GM23338 (cell line): ENCODE data around the gene UIMC1. TPM values are rescaled to one million over a fixed set of nuclear protein-coding genes. Genes with fewer than 3 reads are reported as not detected.
A peak's percentile ranks its signal among the peaks of the same experiment; 100 is the strongest.

Source experiments
- ATAC-seq: fragments of 200-7000 bp; cut with Tn5 transposase; 3 replicates; pipeline ENCODE4 v1.9.1; 2020
- DNase-seq: peaks from one replicate; pipeline ENCODE4 v3.0.0-alpha.2; 2015; ENCODE audit warnings: low spot score
- H2AFZ ChIP-seq: fragments of 200-600 bp; sonication (generic); 2 replicates; pipeline ENCODE4 v1.8.0; 2016; ENCODE audit warnings: antibody characterized with exemption, mild to moderate bottlenecking, moderate library complexity
- H3F3A ChIP-seq: fragments of 200-600 bp; sonication (generic); replicated peaks from 2 replicates; pipeline ENCODE4 v1.8.0; 2017; ENCODE audit warnings: antibody characterized with exemption, mixed run types, low read depth
- H3K27ac ChIP-seq: fragments of 200-600 bp; sonication (generic); 2 replicates; pipeline ENCODE4 v1.6.1; 2016; ENCODE audit warnings: low read depth
- H3K27me3 ChIP-seq: fragments of 200-600 bp; sonication (generic); 2 replicates; pipeline ENCODE4 v1.8.0; 2016; ENCODE audit warnings: mild to moderate bottlenecking, mixed run types, moderate library complexity; ENCODE audit not compliant: insufficient read depth
- H3K36me3 ChIP-seq: fragments of 200-600 bp; sonication (generic); 2 replicates; pipeline ENCODE4 v1.8.0; 2016; ENCODE audit warnings: mild to moderate bottlenecking; ENCODE audit not compliant: insufficient read depth
- H3K4me1 ChIP-seq: fragments of 200-600 bp; sonication (generic); 2 replicates; pipeline ENCODE4 v1.8.0; 2016; ENCODE audit warnings: mild to moderate bottlenecking, moderate library complexity; ENCODE audit not compliant: insufficient read depth
- H3K4me2 ChIP-seq: fragments of 200-600 bp; sonication (generic); 2 replicates; pipeline ENCODE4 v1.7.1; 2017; ENCODE audit warnings: mixed run types
- H3K4me3 ChIP-seq: fragments of 200-600 bp; sonication (generic); 2 replicates; pipeline ENCODE4 v1.6.1; 2016; ENCODE audit warnings: mixed run types
- H3K79me2 ChIP-seq: fragments of 200-600 bp; sonication (generic); replicated peaks from 2 replicates; pipeline ENCODE4 v1.8.0; 2017; ENCODE audit warnings: mild to moderate bottlenecking; ENCODE audit not compliant: insufficient read depth
- H3K9me2 ChIP-seq: fragments of 200-600 bp; sonication (generic); 2 replicates; pipeline ENCODE4 v1.8.0; 2017; ENCODE audit not compliant: insufficient read depth
- H4K20me1 ChIP-seq: fragments of 200-600 bp; sonication (generic); replicated peaks from 2 replicates; pipeline ENCODE4 v1.8.0; 2017; ENCODE audit warnings: mild to moderate bottlenecking; ENCODE audit not compliant: insufficient read depth
- H3K27ac Mint-ChIP-seq: 2 replicates; pipeline ENCODE4 v1.8.0; 2020; ENCODE audit warnings: inconsistent platforms, mild to moderate bottlenecking, moderate library complexity, mixed read lengths
- H3K27me3 Mint-ChIP-seq: 3 replicates; pipeline ENCODE4 v1.8.0; 2022; ENCODE audit warnings: low read depth, mild to moderate bottlenecking, moderate library complexity, mixed read lengths, inconsistent platforms; ENCODE audit not compliant: insufficient read depth, poor library complexity
- H3K36me3 Mint-ChIP-seq: 3 replicates; pipeline ENCODE4 v1.8.0; 2021; ENCODE audit warnings: low read depth, mild to moderate bottlenecking, inconsistent platforms, moderate library complexity, mixed read lengths
- H3K4me1 Mint-ChIP-seq: 3 replicates; pipeline ENCODE4 v1.8.0; 2020; ENCODE audit warnings: mild to moderate bottlenecking, inconsistent platforms, mixed read lengths
- H3K4me3 Mint-ChIP-seq: 3 replicates; pipeline ENCODE4 v1.8.0; 2021; ENCODE audit warnings: moderate library complexity, mild to moderate bottlenecking, inconsistent platforms, mixed read lengths
- H3K9me3 Mint-ChIP-seq: 3 replicates; pipeline ENCODE4 v1.8.0; 2020; ENCODE audit warnings: moderate library complexity, mild to moderate bottlenecking, inconsistent platforms, mixed read lengths
- CREB1 ChIP-seq: fragments of 250-450 bp; sonication (Bioruptor Pico); IDR thresholded peaks from 2 replicates; pipeline ENCODE4 v1.5.0; 2020; ENCODE audit warnings: low read depth, mild to moderate bottlenecking, moderate library complexity
- EZH2 ChIP-seq: fragments of 200-600 bp; sonication (generic); IDR thresholded peaks from one replicate; pipeline ENCODE4 v1.8.0; 2017; ENCODE audit warnings: antibody characterized with exemption, mild to moderate bottlenecking, low read depth; ENCODE audit not compliant: unreplicated experiment
- EZH2phosphoT487 ChIP-seq: fragments of 200-600 bp; sonication (generic); IDR thresholded peaks from one replicate; pipeline ENCODE4 v1.8.1; 2018; ENCODE audit warnings: antibody characterized with exemption; ENCODE audit not compliant: unreplicated experiment
- NANOG ChIP-seq: IDR thresholded peaks from 2 replicates; pipeline ENCODE4 v1.6.1; 2016; ENCODE audit warnings: antibody characterized with exemption, borderline replicate concordance
- POLR2AphosphoS5 ChIP-seq: IDR thresholded peaks from 2 replicates; pipeline ENCODE4 v1.6.1; 2016; ENCODE audit warnings: antibody characterized with exemption, low read depth
- STAT1 ChIP-seq: IDR thresholded peaks from one replicate; pipeline ENCODE4 v1.6.1; 2016; ENCODE audit warnings: antibody characterized with exemption; ENCODE audit not compliant: unreplicated experiment
- ZNF114 ChIP-seq: fragments of 250-450 bp; sonication (Bioruptor Pico); IDR thresholded peaks from 2 replicates; pipeline ENCODE4 v1.5.0; 2020; ENCODE audit warnings: mild to moderate bottlenecking, moderate library complexity
- polyA plus RNA-seq: library from polyadenylated mRNA; unstranded; fragments of >200 nt; fragmentation: Nextera tagmentation; extraction: Ambion mirVana; gene quantifications from 2 replicates; pipeline ENCODE4 v1.2.1, GENCODE V29; 2016
- total RNA-seq: library from RNA; depleted of rRNA; stranded (reverse); fragments of >200 nt; shearing (Covaris generic); gene quantifications from 2 replicates; pipeline ENCODE4 v1.2.3, GENCODE V29; 2014
- TF ChIP-seq, protein P1 (sequence below): fragments of 250-450 bp; sonication (Bioruptor Pico); IDR thresholded peaks from 2 replicates; pipeline ENCODE4 v1.5.0; 2020; ENCODE audit warnings: mild to moderate bottlenecking, moderate library complexity
- TF ChIP-seq, protein P2 (sequence below), 2 experiments: fragments of 200-600 bp in 1 of 2; sonication (generic) in 1 of 2; conservative IDR thresholded peaks; 2 replicates each; pipeline versions ENCODE4 v1.5.1 to v1.6.1; 2016 to 2017; ENCODE audit warnings: antibody characterized with exemption in 2 of 2, low read depth in 2 of 2, mild to moderate bottlenecking in 2 of 2, moderate library complexity in 1 of 2
- TF ChIP-seq, protein P3 (sequence below): IDR thresholded peaks from 2 replicates; pipeline ENCODE4 v1.6.1; 2016; ENCODE audit warnings: antibody characterized with exemption

The UIMC1 gene
- total and polyA plus RNA-seq, 2 experiments from 2014 or later = 36.4 to 40.1 TPM

DNA sequence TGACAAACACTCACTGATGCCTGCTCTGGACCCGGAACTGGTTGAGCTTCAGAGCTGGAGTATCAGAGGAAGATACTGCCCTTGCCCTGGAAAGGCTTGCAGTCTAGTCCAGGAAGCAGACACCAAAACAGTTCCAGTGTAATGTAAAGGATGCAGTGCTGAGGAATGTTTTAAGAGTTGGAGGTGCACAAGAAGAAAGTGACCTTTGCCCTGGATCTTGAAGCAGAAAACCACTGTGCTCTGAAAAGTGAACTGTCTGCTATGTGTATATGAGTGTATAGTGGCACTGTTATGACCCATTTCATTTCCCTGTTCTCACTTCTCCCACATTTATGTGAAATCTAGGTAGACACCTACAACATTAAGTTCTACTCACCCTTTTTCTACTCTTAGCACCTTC, 18.0 kb upstream of the UIMC1 start (continued):
- TF ChIP-seq, protein P1, sequence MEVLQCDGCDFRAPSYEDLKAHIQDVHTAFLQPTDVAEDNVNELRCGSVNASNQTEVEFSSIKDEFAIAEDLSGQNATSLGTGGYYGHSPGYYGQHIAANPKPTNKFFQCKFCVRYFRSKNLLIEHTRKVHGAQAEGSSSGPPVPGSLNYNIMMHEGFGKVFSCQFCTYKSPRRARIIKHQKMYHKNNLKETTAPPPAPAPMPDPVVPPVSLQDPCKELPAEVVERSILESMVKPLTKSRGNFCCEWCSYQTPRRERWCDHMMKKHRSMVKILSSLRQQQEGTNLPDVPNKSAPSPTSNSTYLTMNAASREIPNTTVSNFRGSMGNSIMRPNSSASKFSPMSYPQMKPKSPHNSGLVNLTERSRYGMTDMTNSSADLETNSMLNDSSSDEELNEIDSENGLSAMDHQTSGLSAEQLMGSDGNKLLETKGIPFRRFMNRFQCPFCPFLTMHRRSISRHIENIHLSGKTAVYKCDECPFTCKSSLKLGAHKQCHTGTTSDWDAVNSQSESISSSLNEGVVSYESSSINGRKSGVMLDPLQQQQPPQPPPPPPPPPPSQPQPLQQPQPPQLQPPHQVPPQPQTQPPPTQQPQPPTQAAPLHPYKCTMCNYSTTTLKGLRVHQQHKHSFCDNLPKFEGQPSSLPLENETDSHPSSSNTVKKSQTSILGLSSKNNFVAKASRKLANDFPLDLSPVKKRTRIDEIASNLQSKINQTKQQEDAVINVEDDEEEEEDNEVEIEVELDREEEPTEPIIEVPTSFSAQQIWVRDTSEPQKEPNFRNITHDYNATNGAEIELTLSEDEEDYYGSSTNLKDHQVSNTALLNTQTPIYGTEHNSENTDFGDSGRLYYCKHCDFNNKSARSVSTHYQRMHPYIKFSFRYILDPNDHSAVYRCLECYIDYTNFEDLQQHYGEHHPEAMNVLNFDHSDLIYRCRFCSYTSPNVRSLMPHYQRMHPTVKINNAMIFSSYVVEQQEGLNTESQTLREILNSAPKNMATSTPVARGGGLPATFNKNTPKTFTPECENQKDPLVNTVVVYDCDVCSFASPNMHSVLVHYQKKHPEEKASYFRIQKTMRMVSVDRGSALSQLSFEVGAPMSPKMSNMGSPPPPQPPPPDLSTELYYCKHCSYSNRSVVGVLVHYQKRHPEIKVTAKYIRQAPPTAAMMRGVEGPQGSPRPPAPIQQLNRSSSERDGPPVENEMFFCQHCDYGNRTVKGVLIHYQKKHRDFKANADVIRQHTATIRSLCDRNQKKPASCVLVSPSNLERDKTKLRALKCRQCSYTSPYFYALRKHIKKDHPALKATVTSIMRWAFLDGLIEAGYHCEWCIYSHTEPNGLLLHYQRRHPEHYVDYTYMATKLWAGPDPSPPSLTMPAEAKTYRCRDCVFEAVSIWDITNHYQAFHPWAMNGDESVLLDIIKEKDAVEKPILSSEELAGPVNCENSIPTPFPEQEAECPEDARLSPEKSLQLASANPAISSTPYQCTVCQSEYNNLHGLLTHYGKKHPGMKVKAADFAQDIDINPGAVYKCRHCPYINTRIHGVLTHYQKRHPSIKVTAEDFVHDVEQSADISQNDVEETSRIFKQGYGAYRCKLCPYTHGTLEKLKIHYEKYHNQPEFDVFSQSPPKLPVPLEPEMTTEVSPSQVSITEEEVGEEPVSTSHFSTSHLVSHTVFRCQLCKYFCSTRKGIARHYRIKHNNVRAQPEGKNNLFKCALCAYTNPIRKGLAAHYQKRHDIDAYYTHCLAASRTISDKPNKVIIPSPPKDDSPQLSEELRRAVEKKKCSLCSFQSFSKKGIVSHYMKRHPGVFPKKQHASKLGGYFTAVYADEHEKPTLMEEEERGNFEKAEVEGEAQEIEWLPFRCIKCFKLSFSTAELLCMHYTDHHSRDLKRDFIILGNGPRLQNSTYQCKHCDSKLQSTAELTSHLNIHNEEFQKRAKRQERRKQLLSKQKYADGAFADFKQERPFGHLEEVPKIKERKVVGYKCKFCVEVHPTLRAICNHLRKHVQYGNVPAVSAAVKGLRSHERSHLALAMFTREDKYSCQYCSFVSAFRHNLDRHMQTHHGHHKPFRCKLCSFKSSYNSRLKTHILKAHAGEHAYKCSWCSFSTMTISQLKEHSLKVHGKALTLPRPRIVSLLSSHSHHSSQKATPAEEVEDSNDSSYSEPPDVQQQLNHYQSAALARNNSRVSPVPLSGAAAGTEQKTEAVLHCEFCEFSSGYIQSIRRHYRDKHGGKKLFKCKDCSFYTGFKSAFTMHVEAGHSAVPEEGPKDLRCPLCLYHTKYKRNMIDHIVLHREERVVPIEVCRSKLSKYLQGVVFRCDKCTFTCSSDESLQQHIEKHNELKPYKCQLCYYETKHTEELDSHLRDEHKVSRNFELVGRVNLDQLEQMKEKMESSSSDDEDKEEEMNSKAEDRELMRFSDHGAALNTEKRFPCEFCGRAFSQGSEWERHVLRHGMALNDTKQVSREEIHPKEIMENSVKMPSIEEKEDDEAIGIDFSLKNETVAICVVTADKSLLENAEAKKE = no peak
- TF ChIP-seq, protein P2, sequence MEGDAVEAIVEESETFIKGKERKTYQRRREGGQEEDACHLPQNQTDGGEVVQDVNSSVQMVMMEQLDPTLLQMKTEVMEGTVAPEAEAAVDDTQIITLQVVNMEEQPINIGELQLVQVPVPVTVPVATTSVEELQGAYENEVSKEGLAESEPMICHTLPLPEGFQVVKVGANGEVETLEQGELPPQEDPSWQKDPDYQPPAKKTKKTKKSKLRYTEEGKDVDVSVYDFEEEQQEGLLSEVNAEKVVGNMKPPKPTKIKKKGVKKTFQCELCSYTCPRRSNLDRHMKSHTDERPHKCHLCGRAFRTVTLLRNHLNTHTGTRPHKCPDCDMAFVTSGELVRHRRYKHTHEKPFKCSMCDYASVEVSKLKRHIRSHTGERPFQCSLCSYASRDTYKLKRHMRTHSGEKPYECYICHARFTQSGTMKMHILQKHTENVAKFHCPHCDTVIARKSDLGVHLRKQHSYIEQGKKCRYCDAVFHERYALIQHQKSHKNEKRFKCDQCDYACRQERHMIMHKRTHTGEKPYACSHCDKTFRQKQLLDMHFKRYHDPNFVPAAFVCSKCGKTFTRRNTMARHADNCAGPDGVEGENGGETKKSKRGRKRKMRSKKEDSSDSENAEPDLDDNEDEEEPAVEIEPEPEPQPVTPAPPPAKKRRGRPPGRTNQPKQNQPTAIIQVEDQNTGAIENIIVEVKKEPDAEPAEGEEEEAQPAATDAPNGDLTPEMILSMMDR (conservative IDR thresholded peaks at IDR 0.05; ENCODE audit: low read depth in 2 of 2) = no peak
- TF ChIP-seq NANOG = no peak

DNA sequence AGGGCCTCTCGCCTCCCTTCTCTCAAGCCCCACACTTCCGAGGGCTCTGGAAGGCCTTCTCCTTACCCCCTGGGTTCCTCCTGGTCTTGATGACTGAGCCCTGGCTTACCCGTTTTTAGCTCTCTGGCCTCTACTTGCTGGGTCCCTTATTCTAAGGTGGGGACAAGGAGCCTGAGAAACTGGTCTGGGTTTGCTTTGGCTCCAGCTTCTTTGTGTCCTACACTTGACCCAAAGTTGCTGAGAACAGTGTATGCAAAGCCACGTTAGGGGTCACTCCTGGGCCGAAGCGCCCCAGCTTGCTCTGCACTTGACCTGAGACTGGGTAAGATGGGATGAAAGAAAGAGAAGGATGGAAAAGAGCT, 16.7 kb upstream of the UIMC1 start:
- Histone ChIP-seq H3K4me3 (peak overlapping the region; percentile 85), H3F3A (peaks cover 6% of the 10 kb centered on the region; the same call in 1 of the 2 replicates), H3K27ac (no peak overlapping the region), H3K27me3 (no peaks in the 10 kb centered on the region), H3K79me2 (peaks cover 38% of the 10 kb centered on the region), H3K4me1 (peaks cover 6% of the 10 kb centered on the region), H4K20me1 (no peaks in the 10 kb centered on the region; the same call in 1 of the 2 replicates), H3K9me2 (no peaks in the 10 kb centered on the region), H3K36me3 (no peaks in the 10 kb centered on the region), H3K4me2 (peak overlapping the region; percentile 92), H2AFZ (peak overlapping the region; percentile 95)
- peak overlapping the region; percentile 69; the same call in 1 of the 2 replicates for H3K27ac Mint-ChIP-seq
- H3K4me3 Mint-ChIP-seq = peak overlapping the region; percentile 96
- ATAC-seq = peak; percentile 16
- peaks cover 16% of the 10 kb centered on the region for H3K36me3 Mint-ChIP-seq
- peaks cover 10% of the 10 kb centered on the region for H3K27me3 Mint-ChIP-seq
- DNase-seq = no peak
- no peaks in the 10 kb centered on the region; the same call in 2 of the 3 replicates for H3K9me3 Mint-ChIP-seq
- peaks cover 13% of the 10 kb centered on the region for H3K4me1 Mint-ChIP-seq
- TF ChIP-seq ZNF114 (CRISPR knock-in tag) (no peak), POLR2AphosphoS5 (no peak), CREB1 (no peak), STAT1 (no peak), EZH2phosphoT487 (no peak), EZH2 (no peak)
- TF ChIP-seq, protein P3, sequence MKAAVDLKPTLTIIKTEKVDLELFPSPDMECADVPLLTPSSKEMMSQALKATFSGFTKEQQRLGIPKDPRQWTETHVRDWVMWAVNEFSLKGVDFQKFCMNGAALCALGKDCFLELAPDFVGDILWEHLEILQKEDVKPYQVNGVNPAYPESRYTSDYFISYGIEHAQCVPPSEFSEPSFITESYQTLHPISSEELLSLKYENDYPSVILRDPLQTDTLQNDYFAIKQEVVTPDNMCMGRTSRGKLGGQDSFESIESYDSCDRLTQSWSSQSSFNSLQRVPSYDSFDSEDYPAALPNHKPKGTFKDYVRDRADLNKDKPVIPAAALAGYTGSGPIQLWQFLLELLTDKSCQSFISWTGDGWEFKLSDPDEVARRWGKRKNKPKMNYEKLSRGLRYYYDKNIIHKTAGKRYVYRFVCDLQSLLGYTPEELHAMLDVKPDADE = no peak
- TF ChIP-seq, protein P2 (conservative IDR thresholded peaks at IDR 0.05; ENCODE audit: low read depth in 2 of 2) = no peak
